Kidney epithelial cell (primary cell): ENCODE results near the gene B4GALT1. TPM values are rescaled to one million over a fixed set of nuclear protein-coding genes. Genes with fewer than 3 reads are reported as not detected.

Source experiments
- DNase-seq: peaks from one replicate; pipeline ENCODE4 v3.0.0-alpha.2; 2010; ENCODE audit warnings: low read depth
- H3K27me3 ChIP-seq: 2 replicates; pipeline ENCODE4 v1.6.0; 2011; ENCODE audit warnings: low read length; ENCODE audit not compliant: control insufficient read depth, insufficient read depth
- H3K36me3 ChIP-seq: 2 replicates; pipeline ENCODE4 v1.5.1; 2011; ENCODE audit warnings: low read length; ENCODE audit not compliant: control insufficient read depth, insufficient read depth
- H3K4me3 ChIP-seq: 2 replicates; pipeline ENCODE4 v1.5.1; 2011; ENCODE audit warnings: low read depth, mild to moderate bottlenecking, control low read depth, low read length
- CTCF ChIP-seq: IDR thresholded peaks from 2 replicates; pipeline ENCODE4 v1.5.1; 2011; ENCODE audit warnings: mild to moderate bottlenecking, moderate library complexity, low read length, control low read depth, inconsistent platforms; ENCODE audit not compliant: insufficient read depth, poor library complexity, severe bottlenecking
- total RNA-seq: library from RNA; depleted of rRNA; stranded (reverse); fragments of >200 nt; gene quantifications from 2 replicates; pipeline ENCODE4 v1.2.3, GENCODE V29; 2015

Gene B4GALT1
- total RNA-seq, 1 donor from 2014 or later: 86.1 TPM

- no peak for DNase-seq
- no peaks in the 10 kb centered on the region for H3K36me3 ChIP-seq
- no peak for TF ChIP-seq CTCF
- H3K4me3 ChIP-seq: no peak overlapping the region
- H3K27me3 ChIP-seq: peaks cover 3% of the 10 kb centered on the region
Observed at GRCh38 chr9:33202018-33202417, 34.9 kb upstream of the B4GALT1 start.

GRCh38 chr9:33198165-33198564, 31.0 kb upstream of the B4GALT1 start:
- peaks cover 3% of the 10 kb centered on the region for H3K27me3 ChIP-seq
- H3K36me3 ChIP-seq: no peaks in the 10 kb centered on the region
- DNase-seq: no peak
- H3K4me3 ChIP-seq: no peak overlapping the region
- no peak for TF ChIP-seq CTCF

- TF ChIP-seq CTCF: no peak
- no peak for DNase-seq
- peaks cover 3% of the 10 kb centered on the region for H3K27me3 ChIP-seq
- no peaks in the 10 kb centered on the region for H3K36me3 ChIP-seq
- H3K4me3 ChIP-seq: no peak overlapping the region
Observed at GRCh38 chr9:33197279-33198152, 30.4 kb upstream of the B4GALT1 start.

GRCh38 chr9:33196736-33197135, 29.6 kb upstream of the B4GALT1 start:
- no peak for DNase-seq
- Histone ChIP-seq H3K4me3 (no peak overlapping the region), H3K36me3 (no peaks in the 10 kb centered on the region), H3K27me3 (no peaks in the 10 kb centered on the region)
- no peak for TF ChIP-seq CTCF

GRCh38 chr9:33193818-33194217, 26.7 kb upstream of the B4GALT1 start:
- DNase-seq: no peak
- Histone ChIP-seq H3K36me3 (no peaks in the 10 kb centered on the region), H3K27me3 (no peaks in the 10 kb centered on the region), H3K4me3 (no peak overlapping the region)
- no peak for TF ChIP-seq CTCF

GRCh38 chr9:33192493-33193255, 25.5 kb upstream of the B4GALT1 start:
- Histone ChIP-seq H3K27me3 (no peaks in the 10 kb centered on the region), H3K4me3 (no peak overlapping the region), H3K36me3 (no peaks in the 10 kb centered on the region)
- DNase-seq: no peak
- TF ChIP-seq CTCF: no peak
